ENCODE results near the gene EPHA4.

Gene EPHA4

GRCh38 chr2:221442128-221442527 is 130.0 kb downstream of the EPHA4 start:
- DNase-seq (ENCODE audit: low read depth), result no peak

- DNase-seq (ENCODE audit: low read depth), result no peak
These were observed 132.2 kb downstream of the EPHA4 start for GRCh38 chr2:221439761-221440479.

- DNase-seq (ENCODE audit: low read depth), result no peak
These were observed 135.0 kb downstream of the EPHA4 start for GRCh38 chr2:221437056-221437455.

- DNase-seq (ENCODE audit: low read depth), result no peak
These were observed 136.9 kb downstream of the EPHA4 start for GRCh38 chr2:221435171-221435570.

- no peak for DNase-seq (ENCODE audit: low read depth)
These were observed 138.0 kb downstream of the EPHA4 start for GRCh38 chr2:221434142-221434541.

- DNase-seq (ENCODE audit: low read depth), result no peak
These were observed 140.6 kb downstream of the EPHA4 start for GRCh38 chr2:221431477-221431876.

GRCh38 chr2:221429741-221430491 is 142.2 kb downstream of the EPHA4 start:
- no peak for DNase-seq (ENCODE audit: low read depth)

- no peak for DNase-seq (ENCODE audit: low read depth)
These were observed 143.2 kb downstream of the EPHA4 start for GRCh38 chr2:221428896-221429295.

GRCh38 chr2:221426929-221427328 is 145.2 kb downstream of the EPHA4 start:
- DNase-seq (ENCODE audit: low read depth), result no peak

- no peak for DNase-seq (ENCODE audit: low read depth)
These were observed 146.2 kb downstream of the EPHA4 start for GRCh38 chr2:221425891-221426290.

GRCh38 chr2:221425353-221425752 is 146.8 kb downstream of the EPHA4 start:
- no peak for DNase-seq (ENCODE audit: low read depth)

- no peak for DNase-seq (ENCODE audit: low read depth)
These were observed 148.8 kb downstream of the EPHA4 start for GRCh38 chr2:221423210-221423804.

GRCh38 chr2:221422516-221423209 is 149.4 kb downstream of the EPHA4 start:
- no peak for DNase-seq (ENCODE audit: low read depth)

GRCh38 chr2:221420245-221420644 is 151.9 kb downstream of the EPHA4 start:
- DNase-seq (ENCODE audit: low read depth), result no peak

- DNase-seq (ENCODE audit: low read depth), result no peak
These were observed 156.3 kb downstream of the EPHA4 start for GRCh38 chr2:221415789-221416188.

GRCh38 chr2:221412978-221413377 is 159.1 kb downstream of the EPHA4 start:
- DNase-seq (ENCODE audit: low read depth), result no peak

GRCh38 chr2:221410487-221410886 is 161.6 kb downstream of the EPHA4 start:
- DNase-seq (ENCODE audit: low read depth), result no peak

- no peak for DNase-seq (ENCODE audit: low read depth)
These were observed 164.3 kb downstream of the EPHA4 start for GRCh38 chr2:221407765-221408164.

- DNase-seq (ENCODE audit: low read depth), result no peak
These were observed 166.6 kb downstream of the EPHA4 start for GRCh38 chr2:221405521-221405920.

GRCh38 chr2:221402072-221402471 is 170.0 kb downstream of the EPHA4 start:
- no peak for DNase-seq (ENCODE audit: low read depth)

GRCh38 chr2:221400411-221400810 is 171.7 kb downstream of the EPHA4 start:
- no peak for DNase-seq (ENCODE audit: low read depth)

- DNase-seq (ENCODE audit: low read depth), result no peak
These were observed 172.9 kb downstream of the EPHA4 start for GRCh38 chr2:221399183-221399582.

Measured in T follicular helper cell (primary cell).